HG02763 (cell line): ENCODE results near the gene LILRB2.
"Not testable (repeated sequence)": the region's sequence is repeated elsewhere in the genome, so short reads cannot be mapped to it uniquely, and the experiment has no call there.

Source experiments
- ATAC-seq: cut with Tn5 transposase; IDR thresholded peaks from one replicate; pipeline ENCODE4 v1.9.1; 2021; ENCODE audit warnings: mild to moderate bottlenecking, moderate library complexity; ENCODE audit not compliant: unreplicated experiment

The LILRB2 gene

DNA sequence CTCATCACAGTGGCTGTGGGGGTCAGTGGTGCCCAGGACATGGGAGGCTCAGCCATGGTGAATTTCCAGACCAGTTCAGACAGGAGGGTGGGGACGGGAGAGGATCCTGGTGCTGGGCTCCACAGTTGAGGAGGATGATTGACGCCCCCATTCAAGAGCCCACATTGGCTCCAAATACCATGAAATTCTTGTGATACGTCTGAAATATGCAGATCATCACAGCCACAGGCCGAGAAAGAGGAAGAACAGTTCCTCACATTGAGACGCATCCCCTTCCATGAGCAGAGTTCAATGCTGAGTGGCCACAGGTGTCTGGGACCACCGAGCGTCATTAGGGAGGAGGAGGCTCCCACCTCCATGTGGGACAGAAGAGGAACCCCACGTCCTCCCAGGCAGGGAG is 37.1 kb downstream of the LILRB2 start:
- not testable (repeated sequence) for ATAC-seq

DNA sequence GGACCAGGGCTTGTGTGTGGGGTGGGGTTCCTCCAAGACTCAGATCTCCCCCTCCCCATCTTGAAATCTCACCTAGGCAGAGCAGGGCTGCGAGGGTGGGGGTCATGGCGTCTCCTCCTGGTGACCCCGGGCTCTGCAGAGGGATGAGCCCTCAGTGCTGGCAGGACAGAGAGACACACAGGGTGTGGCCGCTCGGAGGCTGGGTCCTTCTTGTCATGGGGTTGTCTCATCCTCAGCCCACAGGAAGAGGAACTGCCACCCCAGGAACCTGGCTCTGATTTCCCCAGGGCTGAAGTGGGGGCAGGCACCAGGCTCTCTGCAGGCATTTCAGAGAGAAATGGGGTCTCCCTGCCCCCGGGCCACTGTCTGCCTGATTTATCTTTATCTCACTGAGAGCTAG is 38.3 kb downstream of the LILRB2 start, which contains the start of gene LILRA6:
Gene LILRA6 (minus strand): TSS at position 145 of the 400 bp plus-strand sequence.
- not testable (repeated sequence) for ATAC-seq

DNA sequence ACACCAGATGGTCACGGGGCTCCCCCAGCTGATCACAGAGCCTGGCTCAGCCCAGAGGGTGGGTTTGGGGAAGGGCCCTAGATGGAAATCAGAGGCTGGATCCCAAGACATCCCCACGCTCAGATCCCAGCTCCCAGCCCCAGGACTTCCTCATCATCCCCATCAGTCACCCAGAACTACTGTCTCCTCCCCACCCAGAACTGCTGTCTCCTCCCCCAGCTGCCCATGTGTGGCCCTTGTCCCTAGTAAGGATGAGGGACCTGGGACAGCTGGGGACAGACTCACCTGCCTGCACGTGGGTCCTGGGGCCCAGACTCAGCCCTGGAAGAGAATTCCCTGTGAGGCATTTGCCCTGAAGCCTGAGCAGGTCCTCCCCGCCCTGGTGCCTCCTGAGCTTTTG is 38.7 kb downstream of the LILRB2 start:
- ATAC-seq, result not testable (repeated sequence)

DNA sequence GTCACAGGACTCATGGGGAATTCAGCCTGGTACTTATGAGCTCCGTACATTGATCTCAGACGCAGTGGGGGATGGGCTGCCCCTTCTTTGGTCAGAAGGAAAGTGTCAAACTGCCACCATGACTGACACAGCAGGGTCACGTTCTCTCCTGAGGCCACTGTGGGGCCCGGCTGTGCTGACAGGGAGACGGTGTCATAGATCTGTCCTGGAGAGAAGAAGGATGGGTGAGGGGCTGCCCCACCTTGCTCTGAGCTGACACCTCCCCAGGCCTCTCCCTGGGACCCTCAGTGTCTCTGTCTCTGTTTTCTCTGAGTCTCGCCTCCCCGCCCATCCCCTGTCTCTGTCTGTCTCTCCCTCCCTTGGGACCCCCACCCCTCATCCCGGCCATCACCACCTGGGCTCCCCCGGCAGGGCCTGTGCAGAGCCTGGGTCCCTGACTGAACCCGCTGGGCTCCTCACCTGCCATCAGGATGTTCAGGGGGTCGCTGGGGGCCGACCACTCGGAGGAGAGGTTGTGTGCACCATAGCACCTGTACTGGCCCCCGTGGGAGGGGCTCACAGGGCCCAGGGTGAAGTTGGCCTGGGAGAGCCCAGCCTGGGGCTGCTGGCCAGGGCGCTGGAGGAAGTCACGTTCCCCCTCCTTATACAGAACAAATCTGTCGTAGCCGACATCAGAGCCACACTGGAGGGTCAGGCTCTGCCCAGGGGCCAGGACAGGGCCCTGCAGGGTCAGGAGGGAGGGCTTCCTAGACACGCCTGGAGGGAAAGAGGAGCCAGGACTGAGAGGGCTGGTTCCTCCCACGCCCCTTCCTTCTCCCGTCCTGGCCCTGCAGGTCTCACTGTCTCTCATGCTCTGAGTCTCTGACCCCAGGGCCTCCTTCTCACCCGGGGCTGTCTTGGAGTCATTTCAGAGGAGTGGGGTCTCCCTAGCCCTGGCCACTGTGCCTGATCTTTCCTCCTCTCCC is 40.3 kb downstream of the LILRB2 start:
- not testable (repeated sequence) for ATAC-seq

DNA sequence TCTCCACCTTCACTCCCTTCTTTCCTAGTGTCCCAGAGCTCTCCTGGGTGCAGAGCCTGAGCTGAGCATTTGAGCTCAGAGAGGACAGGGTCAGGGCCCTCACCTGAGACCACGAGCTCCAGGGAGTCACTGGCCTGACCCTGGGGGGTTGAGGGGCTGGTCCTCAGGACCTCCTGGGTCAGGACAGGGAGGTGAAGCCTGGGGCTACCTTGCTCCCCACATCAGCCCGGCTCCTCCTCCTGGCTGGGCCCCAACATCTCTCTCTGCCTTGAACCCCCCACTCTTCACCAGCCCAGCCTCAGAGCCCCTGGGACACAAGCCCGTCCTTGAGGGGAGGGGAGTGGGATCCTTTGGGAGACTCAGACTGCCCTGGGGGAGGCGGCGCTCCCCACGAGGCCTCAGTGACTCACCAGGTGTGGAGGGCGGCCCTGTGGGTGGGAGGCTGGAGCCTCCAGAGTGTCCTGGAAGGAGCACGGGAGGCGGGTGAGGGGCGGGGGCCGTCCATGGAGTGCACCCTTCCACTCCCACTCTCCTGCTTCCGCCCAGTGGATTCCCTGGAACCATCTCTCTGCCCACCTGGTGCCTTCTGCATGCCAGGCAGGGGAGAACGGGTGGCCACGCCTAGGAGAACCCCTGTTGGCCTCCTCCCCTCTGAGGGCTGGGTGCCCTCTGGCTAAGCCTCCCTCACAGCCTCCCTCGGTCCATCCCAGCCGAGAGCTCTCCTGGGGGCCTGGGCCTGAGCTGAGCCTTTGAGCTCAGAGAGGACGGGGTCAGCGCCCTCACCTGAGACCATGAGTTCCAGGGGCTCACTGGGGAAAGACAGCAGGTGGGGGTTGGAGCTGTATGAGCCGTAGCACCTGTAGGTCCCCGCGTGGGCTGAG is 41.2 kb downstream of the LILRB2 start:
- ATAC-seq, result not testable (repeated sequence)

DNA sequence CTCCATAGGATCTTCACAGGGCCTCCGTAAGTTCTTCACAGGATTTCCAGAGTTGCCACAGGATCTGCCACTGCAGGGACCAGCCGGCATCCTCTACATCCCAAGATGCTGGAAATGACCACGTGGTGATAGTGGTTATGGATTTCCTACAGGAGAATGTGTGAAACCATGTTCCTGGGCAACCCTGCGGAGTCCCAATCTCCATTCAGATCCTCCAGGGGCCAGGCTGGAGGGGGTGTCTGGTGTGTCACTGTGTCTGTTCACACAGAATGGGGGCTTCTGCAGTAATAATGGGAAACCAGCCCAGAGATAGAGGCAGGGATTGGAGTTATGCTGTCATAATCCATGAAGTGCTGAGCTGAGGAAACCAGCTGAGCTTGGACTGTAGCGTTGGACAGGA is 47.0 kb downstream of the LILRB2 start:
- ATAC-seq, result no peak

DNA sequence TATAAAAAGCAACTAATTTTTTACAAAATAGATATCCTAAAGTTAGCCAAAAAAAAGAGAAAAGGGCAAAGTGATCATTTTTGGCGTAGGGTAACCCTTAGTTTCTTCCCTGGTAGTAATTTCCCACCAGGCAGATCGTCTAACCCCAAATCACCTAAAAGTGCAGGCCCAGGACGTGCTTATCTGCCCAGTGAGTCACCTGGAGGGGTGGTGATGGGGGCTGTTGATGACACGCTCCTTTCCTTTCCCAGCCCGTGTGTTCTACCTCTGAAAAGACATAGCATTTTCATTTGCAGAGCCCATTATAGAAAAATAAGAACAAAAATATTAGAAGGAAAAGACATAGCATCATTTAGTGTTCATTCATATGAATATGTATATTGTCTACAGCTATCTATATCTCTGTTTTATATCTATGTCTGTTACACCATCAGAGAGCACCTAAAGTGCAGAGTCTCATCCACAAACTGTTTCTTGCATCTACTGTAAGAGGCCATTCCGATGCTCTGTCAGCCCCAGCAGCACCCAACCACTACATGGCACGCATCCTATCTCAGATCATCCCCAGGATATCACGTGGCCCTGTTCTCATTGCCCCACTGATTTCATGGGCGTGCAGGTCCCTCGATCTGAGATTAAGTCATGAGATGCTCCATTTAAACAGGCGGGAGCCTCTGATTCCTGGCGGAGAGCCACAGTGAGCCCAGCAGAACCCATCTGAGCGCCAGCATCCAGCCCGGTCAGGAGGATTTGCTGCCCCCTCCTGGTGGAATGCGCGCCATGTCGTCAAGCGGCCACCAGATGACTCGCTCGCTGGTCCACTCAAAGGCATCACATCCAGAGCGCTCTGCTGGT is 49.6 kb downstream of the LILRB2 start:
- no peak for ATAC-seq

DNA sequence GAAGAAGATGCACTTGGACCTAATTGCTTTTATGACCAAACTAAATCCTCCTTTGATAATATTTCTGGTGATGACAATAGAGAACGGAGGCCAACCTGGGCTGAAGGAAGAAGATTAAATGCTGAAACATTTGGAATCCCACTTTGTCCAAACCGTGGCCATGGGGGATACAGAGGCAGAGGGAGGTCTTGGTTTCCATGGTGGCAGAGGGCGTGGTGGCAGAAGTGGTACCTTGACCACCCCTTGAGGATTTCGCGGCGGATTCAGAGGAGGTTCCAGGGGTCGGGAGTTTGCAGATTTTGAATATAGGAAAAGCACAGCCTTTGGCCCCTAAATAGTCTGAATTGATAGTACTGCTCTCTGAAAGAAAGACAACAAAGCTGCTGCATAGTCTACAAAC is 50.9 kb downstream of the LILRB2 start:
- ATAC-seq, result no peak

DNA sequence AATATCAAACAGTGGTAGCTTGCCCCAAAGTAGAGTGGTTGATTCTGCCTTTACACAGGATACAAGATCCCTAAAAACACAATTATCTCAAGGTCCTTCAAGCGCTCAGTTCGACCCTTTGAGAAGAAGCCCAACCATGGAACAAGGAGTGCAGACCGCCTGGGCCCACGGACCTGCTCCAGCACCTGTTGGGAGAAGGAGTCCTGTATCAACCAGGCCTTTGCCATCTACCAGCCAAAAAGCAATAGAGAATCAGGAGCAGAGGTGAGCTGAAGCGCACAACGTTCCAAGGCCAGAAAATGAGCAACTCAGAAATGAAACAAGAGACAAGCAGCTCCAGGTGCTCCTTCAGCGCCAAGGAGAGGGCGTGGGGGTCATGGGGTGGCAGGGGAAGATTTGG is 51.8 kb downstream of the LILRB2 start:
- no peak for ATAC-seq

DNA sequence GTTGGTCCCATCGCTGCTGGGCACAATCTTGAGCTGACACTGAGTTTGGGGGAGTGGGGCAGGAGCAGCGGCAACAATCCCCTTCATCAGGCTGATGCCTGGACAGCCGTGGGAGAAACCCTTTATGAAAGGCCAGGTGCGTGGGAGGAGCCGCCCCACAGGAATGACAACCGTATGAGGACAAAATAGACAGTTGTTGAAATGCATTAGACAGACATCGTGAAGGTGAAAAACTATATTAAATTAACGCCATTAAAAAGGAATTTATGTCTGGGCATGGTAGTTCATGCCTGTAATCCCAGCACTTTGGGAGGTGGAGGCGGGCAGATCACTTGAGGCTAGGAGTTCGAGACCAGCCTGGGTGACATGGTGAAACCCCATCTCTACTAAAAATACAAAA is 56.3 kb downstream of the LILRB2 start:
- not testable (repeated sequence) for ATAC-seq

DNA sequence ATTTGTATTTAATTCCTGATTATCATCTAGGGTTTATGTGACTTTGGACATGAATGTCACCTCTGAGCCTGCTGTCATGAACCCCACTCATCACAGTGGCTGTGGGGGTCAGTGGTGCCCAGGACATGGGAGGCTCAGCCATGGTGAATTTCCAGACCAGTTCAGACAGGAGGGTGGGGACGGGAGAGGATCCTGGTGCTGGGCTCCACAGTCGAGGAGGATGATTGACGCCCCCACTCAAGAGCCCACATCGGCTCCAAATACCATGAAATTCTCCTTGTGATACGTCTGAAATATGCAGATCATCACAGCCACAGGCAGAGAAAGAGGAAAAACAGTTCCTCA is 57.0 kb downstream of the LILRB2 start:
- not testable (repeated sequence) for ATAC-seq
